BJ (cell line): ENCODE data around the gene DHRS1. TPM values are rescaled to one million over a fixed set of nuclear protein-coding genes. Genes with fewer than 3 reads are reported as not detected.

Source experiments
- CTCF ChIA-PET: fragments of 350-600 bp; formaldehyde crosslinking; extraction: SDS; loops from one replicate; lab custom pipeline; 2021; ENCODE audit warnings: antibody characterized with exemption, inconsistent platforms; lab: Yijun Ruan, JAX
- POLR2A ChIA-PET: fragments of 300-600 bp; sonication (Branson Sonifier 250); formaldehyde crosslinking; extraction: SDS; loops from one replicate; lab custom pipeline; 2021; ENCODE audit warnings: antibody characterized with exemption; lab: Charles Lee
- DNase-seq: peaks from one replicate; pipeline ENCODE4 v3.0.0-alpha.2; 2011; ENCODE audit warnings: low read depth
- H3K27me3 ChIP-seq: 2 replicates; pipeline ENCODE4 v1.6.0; 2011; ENCODE audit warnings: low read length; ENCODE audit not compliant: control insufficient read depth, insufficient read depth
- H3K36me3 ChIP-seq: 2 replicates; pipeline ENCODE4 v1.5.1; 2011; ENCODE audit warnings: low read length; ENCODE audit not compliant: control insufficient read depth, insufficient read depth
- H3K4me3 ChIP-seq: 2 replicates; pipeline ENCODE4 v1.5.1; 2011; ENCODE audit warnings: low read depth, mild to moderate bottlenecking, control low read depth, low read length
- CTCF ChIP-seq: IDR thresholded peaks from 2 replicates; pipeline ENCODE4 v1.5.1; 2011; ENCODE audit warnings: low read depth, mild to moderate bottlenecking, control low read depth, inconsistent platforms, low read length, moderate library complexity; ENCODE audit not compliant: insufficient read depth
- polyA plus RNA-seq: library from polyadenylated mRNA; depleted of rRNA; stranded (reverse); fragments of >200 nt; gene quantifications from 2 replicates; pipeline ENCODE4 v1.2.3, GENCODE V29; 2011

The DHRS1 gene
- polyA plus RNA-seq, 1 experiment: 57.1 TPM

DNA sequence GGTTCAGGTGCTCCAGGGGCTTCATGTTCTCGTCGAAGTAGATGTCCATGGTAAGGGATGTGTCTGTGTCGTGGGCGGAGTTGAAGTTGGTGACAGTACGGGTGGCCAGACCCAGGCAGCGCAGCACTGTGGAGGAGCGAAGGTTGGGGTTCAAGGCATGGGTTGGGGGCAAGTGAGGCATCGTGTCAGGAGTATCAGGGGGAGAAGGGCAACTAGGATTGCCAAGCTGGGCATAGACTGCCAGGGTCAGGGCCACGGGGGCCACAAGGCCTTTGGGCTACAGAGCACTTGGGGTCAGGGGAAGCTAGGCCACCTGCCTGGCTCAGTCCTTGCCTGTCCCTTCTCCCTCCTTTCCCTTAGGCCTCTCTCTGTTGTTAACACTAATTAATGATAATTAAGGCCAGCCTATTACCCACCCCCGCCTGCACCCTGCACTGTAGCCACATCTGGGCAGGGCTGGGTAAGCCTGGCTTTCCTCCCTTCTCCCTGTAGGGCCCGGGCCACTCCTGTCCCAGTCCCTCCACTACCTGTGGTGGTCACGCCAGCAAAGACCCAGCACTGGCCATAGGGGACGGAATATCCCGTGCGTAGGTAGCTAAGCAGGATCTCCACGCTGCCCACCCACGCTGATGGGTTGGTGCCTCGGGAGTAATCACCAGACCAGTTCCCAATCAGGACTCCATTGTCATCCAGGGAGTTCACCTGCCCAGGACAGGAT is 40.9 kb downstream of the DHRS1 start:
- Histone ChIP-seq H3K36me3 (peaks cover 1% of the 10 kb centered on the region; the same call in 1 of the 2 replicates), H3K27me3 (no peaks in the 10 kb centered on the region), H3K4me3 (no peak overlapping the region)
- ChIA-PET POLR2A (no interaction called here), CTCF (interaction anchor here (0.7 to 2.9 kb wide), 4 partner anchors 12 to 22 kb away, joined by 3 to 11 read pairs (median 6); partner anchors contain the start of genes RABGGTA and TINF2)
- DNase-seq: no peak
- TF ChIP-seq CTCF: no peak

GRCh38 chr14:24258119-24258518 is 41.5 kb downstream of the DHRS1 start:
- POLR2A ChIA-PET: no interaction called here
- no peak for DNase-seq
- CTCF ChIA-PET: interaction anchor here (1.3 to 2.9 kb wide), 3 partner anchors 9 to 15 kb away, joined by 3 to 11 read pairs (median 9); partner anchors contain the start of genes RABGGTA and TINF2

GRCh38 chr14:24256960-24257359 is 42.6 kb downstream of the DHRS1 start:
- DNase-seq: no peak
- CTCF ChIA-PET: interaction anchor here (0.9 to 2.9 kb wide), 5 partner anchors 10 to 23 kb away, joined by 3 to 10 read pairs (median 9); partner anchors contain the start of genes RABGGTA and TINF2
- no peak for TF ChIP-seq CTCF
- no peaks in the 10 kb centered on the region for H3K27me3 ChIP-seq
- POLR2A ChIA-PET: no interaction called here
- no peak overlapping the region for H3K4me3 ChIP-seq
- peaks cover 1% of the 10 kb centered on the region; the same call in 1 of the 2 replicates for H3K36me3 ChIP-seq

More at GRCh38 chr14:24258119-24258518, 41.5 kb downstream of the DHRS1 start:
- no peak for TF ChIP-seq CTCF
- Histone ChIP-seq H3K27me3 (no peaks in the 10 kb centered on the region), H3K36me3 (peaks cover 1% of the 10 kb centered on the region; the same call in 1 of the 2 replicates), H3K4me3 (no peak overlapping the region)

- ChIA-PET POLR2A (no interaction called here), CTCF (interaction anchor here (0.9 to 2.9 kb wide), 5 partner anchors 13 to 41 kb away, joined by 3 to 14 read pairs (median 9); partner anchors contain the start of genes RABGGTA and TINF2)
- peaks cover 1% of the 10 kb centered on the region; the same call in 1 of the 2 replicates for H3K36me3 ChIP-seq
- no peaks in the 10 kb centered on the region for H3K27me3 ChIP-seq
- no peak overlapping the region for H3K4me3 ChIP-seq
- no peak for DNase-seq
- no peak for TF ChIP-seq CTCF
Observed at GRCh38 chr14:24255931-24256711, 43.5 kb downstream of the DHRS1 start.
